K562 (cell line): ENCODE data around the gene OPN5. TPM values are rescaled to one million over a fixed set of nuclear protein-coding genes. Genes with fewer than 3 reads are reported as not detected.

Source experiments
- C11orf30 ChIP-seq: fragments of 450-650 bp; IDR thresholded peaks from 2 replicates; pipeline ENCODE4 v1.6.1; 2016; ENCODE audit warnings: low read depth, mild to moderate bottlenecking
- DEAF1 ChIP-seq: fragments of 450-650 bp; formaldehyde crosslinking; IDR thresholded peaks from 2 replicates; pipeline ENCODE4 v1.4.0; 2020; ENCODE audit warnings: mild to moderate bottlenecking, moderate library complexity
- MEIS2 ChIP-seq: fragments of 450-650 bp; IDR thresholded peaks from 2 replicates; pipeline ENCODE4 v1.6.1; 2014; ENCODE audit warnings: mild to moderate bottlenecking; ENCODE audit not compliant: partially characterized antibody
- SMC3 ChIP-seq: conservative IDR thresholded peaks from 2 replicates; pipeline ENCODE4 v1.6.1; 2011; ENCODE audit warnings: low read depth, low read length, improper control_type of control experiment; ENCODE audit not compliant: insufficient read depth
- SPI1 ChIP-seq: IDR thresholded peaks from 2 replicates; pipeline ENCODE4 v1.6.1; 2011; ENCODE audit warnings: low read depth, low read length, control low read depth, borderline replicate concordance
- SRF ChIP-seq, 2 experiments: fragments of 250-450, 450-650 bp in 1 of 2; sonication (Bioruptor Pico) in 1 of 2; sonication (generic) in 1 of 2; formaldehyde crosslinking; IDR thresholded peaks; 2 replicates each; pipeline versions ENCODE4 v1.5.0 to v1.5.1; 2020 to 2022; ENCODE audit warnings: mild to moderate bottlenecking in 1 of 2, missing genetic modification reagents in 1 of 2
- polyA plus RNA-seq, 8 experiments: library from polyadenylated mRNA; depleted of rRNA in 4 of 8; stranded (reverse) in 5 of 8; unstranded in 3 of 8; fragments of >200 nt; fragmentation: Nextera tagmentation in 2 of 8; fragmentation: Illumina TruSeq in 1 of 8; extraction: Ambion mirVana in 2 of 8; extraction: Trizol in 1 of 8; gene quantifications; 2 replicates each; pipeline versions ENCODE4 v1.2.1 to v1.2.3, GENCODE V29; 2011 to 2014; ENCODE audit warnings: inconsistent platforms in 1 of 8, missing spikeins in 1 of 8
- total RNA-seq, 7 experiments: library from RNA; depleted of rRNA in 6 of 7; stranded (reverse); fragments of >200 nt in 6 of 7; fragmentation: Illumina TruSeq in 2 of 7; extraction: Trizol in 2 of 7; gene quantifications; 2 replicates each; pipeline versions ENCODE4 v1.2.1 to v1.2.3, GENCODE V29; 2011 to 2021; ENCODE audit warnings: low replicate concordance in 1 of 7
- TF ChIP-seq, protein P1 (sequence below): sonication (generic); formaldehyde crosslinking; IDR thresholded peaks from 2 replicates; pipeline ENCODE4 v1.8.0; 2022; ENCODE audit warnings: missing genetic modification reagents, mild to moderate bottlenecking, borderline replicate concordance

The OPN5 gene
- total and polyA plus RNA-seq, 9 of the 15 experiments (the other 6 are each of a cell fraction or from before 2014, with no cell fraction given), result not detected

DNA sequence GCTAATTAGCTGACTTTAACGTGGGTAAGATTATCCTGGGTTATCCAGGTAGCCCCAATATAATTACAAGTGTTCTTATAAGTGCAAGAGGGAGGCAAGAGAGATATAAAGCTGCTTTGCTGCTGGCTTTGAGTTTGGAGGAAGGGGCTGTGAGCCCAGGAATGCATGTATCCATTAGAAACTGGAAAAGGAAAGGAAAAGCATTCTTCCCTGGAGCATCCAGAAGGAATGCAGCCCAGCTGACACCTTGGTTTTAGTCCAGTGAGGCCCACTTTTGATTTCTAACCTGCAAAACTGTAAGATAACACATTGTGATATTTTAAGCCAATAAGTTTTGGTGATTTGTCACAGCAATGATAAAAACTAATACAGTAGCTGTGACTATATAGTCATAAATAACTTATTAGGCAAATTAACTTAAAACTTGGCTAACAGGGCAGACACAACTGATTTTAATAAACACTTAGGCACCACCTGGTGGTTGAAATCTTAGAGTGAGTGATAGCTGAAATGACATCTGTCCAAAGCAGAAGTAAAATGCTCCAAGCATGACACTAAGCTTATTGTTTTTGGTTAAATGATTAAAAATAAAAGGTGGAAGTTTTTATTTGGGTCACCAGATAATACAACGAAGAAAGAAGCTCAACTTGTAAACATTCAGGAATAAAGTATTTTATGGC is 47.8 kb upstream of the OPN5 start (continued):
- TF ChIP-seq DEAF1 (CRISPR knock-in tag) (peak; percentile 63; the same call in 1 of the 2 replicates), C11orf30 (no peak), MEIS2 (peak; percentile 20), SPI1 (no peak), SRF (CRISPR knock-in tag; IDR thresholded peaks at IDR 0.05) (no peak), SMC3 (peak; percentile 68)
- TF ChIP-seq, protein P1, sequence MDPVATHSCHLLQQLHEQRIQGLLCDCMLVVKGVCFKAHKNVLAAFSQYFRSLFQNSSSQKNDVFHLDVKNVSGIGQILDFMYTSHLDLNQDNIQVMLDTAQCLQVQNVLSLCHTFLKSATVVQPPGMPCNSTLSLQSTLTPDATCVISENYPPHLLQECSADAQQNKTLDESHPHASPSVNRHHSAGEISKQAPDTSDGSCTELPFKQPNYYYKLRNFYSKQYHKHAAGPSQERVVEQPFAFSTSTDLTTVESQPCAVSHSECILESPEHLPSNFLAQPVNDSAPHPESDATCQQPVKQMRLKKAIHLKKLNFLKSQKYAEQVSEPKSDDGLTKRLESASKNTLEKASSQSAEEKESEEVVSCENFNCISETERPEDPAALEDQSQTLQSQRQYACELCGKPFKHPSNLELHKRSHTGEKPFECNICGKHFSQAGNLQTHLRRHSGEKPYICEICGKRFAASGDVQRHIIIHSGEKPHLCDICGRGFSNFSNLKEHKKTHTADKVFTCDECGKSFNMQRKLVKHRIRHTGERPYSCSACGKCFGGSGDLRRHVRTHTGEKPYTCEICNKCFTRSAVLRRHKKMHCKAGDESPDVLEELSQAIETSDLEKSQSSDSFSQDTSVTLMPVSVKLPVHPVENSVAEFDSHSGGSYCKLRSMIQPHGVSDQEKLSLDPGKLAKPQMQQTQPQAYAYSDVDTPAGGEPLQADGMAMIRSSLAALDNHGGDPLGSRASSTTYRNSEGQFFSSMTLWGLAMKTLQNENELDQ (CRISPR knock-in tag), result no peak
